IMR-90 (cell line): ENCODE measurements around the gene SRPRB. TPM values are rescaled to one million over a fixed set of nuclear protein-coding genes. Genes with fewer than 3 reads are reported as not detected.

ENCODE experiments used
- ATAC-seq: fragments of 200-7000 bp; cut with Tn5 transposase; 2 replicates; pipeline ENCODE4 v1.9.1; 2020; ENCODE audit warnings: low read depth, mild to moderate bottlenecking, moderate library complexity
- BruUV-seq: library from RNA; stranded (reverse); fragments of 400-500 nt; replicated peaks from 2 replicates; lab custom pipeline; 2021; lab: Mats Ljungman, UMichigan
- CTCF ChIA-PET: fragments of 300-600 bp; formaldehyde crosslinking; extraction: SDS; loops from one replicate; lab custom pipeline; 2021; ENCODE audit warnings: antibody characterized with exemption; lab: Yijun Ruan, JAX
- POLR2A ChIA-PET: fragments of 300-600 bp; sonication (Branson Sonifier 250); formaldehyde crosslinking; loops from one replicate; lab custom pipeline; 2022; ENCODE audit warnings: antibody characterized with exemption; ENCODE audit not compliant: unreplicated experiment; lab: Charles Lee
- DNase-seq: peaks from one replicate; pipeline ENCODE4 v3.0.0; 2013
- H2AFZ ChIP-seq: replicated peaks from 2 replicates; pipeline ENCODE3; 2013; ENCODE audit warnings: low read length, mild to moderate bottlenecking; ENCODE audit not compliant: poor library complexity
- H2AK5ac ChIP-seq: 2 replicates; pipeline ENCODE4 v1.6.1; 2013; ENCODE audit warnings: low read depth, low read length, inconsistent platforms
- H2AK9ac ChIP-seq: replicated peaks from 2 replicates; pipeline ENCODE3; 2013; ENCODE audit warnings: mild to moderate bottlenecking, low read depth, low read length, moderate library complexity; ENCODE audit not compliant: poor library complexity
- H2BK120ac ChIP-seq: 2 replicates; pipeline ENCODE4 v1.6.1; 2013; ENCODE audit warnings: low read depth, low read length, inconsistent platforms
- H2BK15ac ChIP-seq: 3 replicates; pipeline ENCODE4 v1.6.1; 2013; ENCODE audit warnings: low read depth, low read length, inconsistent platforms
- H2BK20ac ChIP-seq: 2 replicates; pipeline ENCODE4 v1.6.1; 2013; ENCODE audit warnings: low read depth, mild to moderate bottlenecking, inconsistent platforms, low read length, moderate library complexity
- H2BK5ac ChIP-seq: 2 replicates; pipeline ENCODE4 v1.6.1; 2013; ENCODE audit warnings: mild to moderate bottlenecking, low read depth, low read length, inconsistent platforms; ENCODE audit not compliant: poor library complexity, severe bottlenecking
- H3K14ac ChIP-seq: replicated peaks from 2 replicates; pipeline ENCODE4 v1.6.1; 2013; ENCODE audit warnings: low read depth, low read length, inconsistent platforms
- H3K18ac ChIP-seq: 2 replicates; pipeline ENCODE4 v1.6.1; 2013; ENCODE audit warnings: low read depth, low read length, control low read depth
- H3K23ac ChIP-seq: 2 replicates; pipeline ENCODE4 v1.6.1; 2013; ENCODE audit warnings: low read depth, low read length, inconsistent platforms
- H3K27ac ChIP-seq: 2 replicates; pipeline ENCODE4 v1.5.1; 2013; ENCODE audit warnings: mild to moderate bottlenecking, control low read depth, low read length; ENCODE audit not compliant: insufficient read depth
- H3K27me3 ChIP-seq: 2 replicates; pipeline ENCODE4 v1.6.1; 2013; ENCODE audit warnings: low read length; ENCODE audit not compliant: control insufficient read depth, insufficient read depth
- H3K36me3 ChIP-seq: 2 replicates; pipeline ENCODE4 v1.6.1; 2013; ENCODE audit warnings: low read length, mixed read lengths; ENCODE audit not compliant: control insufficient read depth, insufficient read depth
- H3K4ac ChIP-seq: 2 replicates; pipeline ENCODE4 v1.6.1; 2013; ENCODE audit warnings: low read depth, low read length, inconsistent platforms
- H3K4me1 ChIP-seq: 2 replicates; pipeline ENCODE4 v1.6.1; 2013; ENCODE audit warnings: low read length, mixed read lengths; ENCODE audit not compliant: control insufficient read depth, insufficient read depth
- H3K4me2 ChIP-seq: 2 replicates; pipeline ENCODE4 v1.6.1; 2013; ENCODE audit warnings: low read depth, mild to moderate bottlenecking, control low read depth, low read length, moderate library complexity
- H3K4me3 ChIP-seq: 2 replicates; pipeline ENCODE4 v1.5.1; 2013; ENCODE audit warnings: low read depth, mild to moderate bottlenecking, control low read depth, low read length, moderate library complexity; ENCODE audit not compliant: insufficient read depth
- H3K56ac ChIP-seq: 2 replicates; pipeline ENCODE4 v1.6.1; 2013; ENCODE audit warnings: low read length, inconsistent platforms; ENCODE audit not compliant: insufficient read depth; ENCODE audit errors: extremely low read depth
- H3K79me1 ChIP-seq, 2 experiments: 2 replicates each; pipeline ENCODE4 v1.6.1; 2013; ENCODE audit warnings: low read length in 2 of 2, inconsistent platforms in 1 of 2, low read depth in 1 of 2
- H3K9ac ChIP-seq: 2 replicates; pipeline ENCODE4 v1.6.1; 2013; ENCODE audit warnings: low read depth, low read length, control low read depth
- H3K9me1 ChIP-seq: 2 replicates; pipeline ENCODE4 v1.6.1; 2013; ENCODE audit warnings: low read length, inconsistent platforms; ENCODE audit not compliant: insufficient read depth
- H3K9me3 ChIP-seq: 2 replicates; pipeline ENCODE4 v1.6.1; 2013; ENCODE audit warnings: low read length; ENCODE audit not compliant: control insufficient read depth, insufficient read depth
- H4K20me1 ChIP-seq: 2 replicates; pipeline ENCODE4 v1.6.1; 2013; ENCODE audit warnings: low read length, inconsistent platforms; ENCODE audit not compliant: insufficient read depth
- H4K5ac ChIP-seq: 2 replicates; pipeline ENCODE4 v1.6.1; 2013; ENCODE audit warnings: mild to moderate bottlenecking, low read depth, low read length, control low read depth
- H4K8ac ChIP-seq, 2 experiments: 2 replicates each; pipeline ENCODE4 v1.6.1; 2013; ENCODE audit warnings: low read depth in 2 of 2, low read length in 2 of 2, control low read depth in 1 of 2, inconsistent platforms in 1 of 2
- H4K91ac ChIP-seq: 2 replicates; pipeline ENCODE4 v1.6.1; 2013; ENCODE audit warnings: low read depth, low read length, inconsistent platforms; ENCODE audit not compliant: insufficient read depth
- FOS ChIP-seq: fragments of 150-350 bp; IDR thresholded peaks from 2 replicates; pipeline ENCODE4 v1.6.1; 2016; ENCODE audit warnings: low read depth, low read length
- MAFK ChIP-seq: IDR thresholded peaks from 2 replicates; pipeline ENCODE4 v1.6.1; 2012; ENCODE audit warnings: low read depth, low read length, improper control_type of control experiment
- MAZ ChIP-seq: IDR thresholded peaks from 2 replicates; pipeline ENCODE4 v1.6.1; 2012; ENCODE audit warnings: low read depth, mild to moderate bottlenecking, low read length, improper control_type of control experiment, moderate library complexity, borderline replicate concordance
- POLR2A ChIP-seq: IDR thresholded peaks from 2 replicates; pipeline ENCODE4 v1.6.1; 2012; ENCODE audit warnings: mild to moderate bottlenecking, low read depth, low read length
- RAD21 ChIP-seq: IDR thresholded peaks from 2 replicates; pipeline ENCODE4 v1.6.1; 2012; ENCODE audit warnings: low read length, improper control_type of control experiment
- RCOR1 ChIP-seq: IDR thresholded peaks from 2 replicates; pipeline ENCODE4 v1.6.1; 2012; ENCODE audit warnings: mild to moderate bottlenecking, low read length, improper control_type of control experiment; ENCODE audit not compliant: insufficient replicate concordance
- RFX5 ChIP-seq: IDR thresholded peaks from 2 replicates; pipeline ENCODE4 v1.8.0; 2012; ENCODE audit warnings: low read depth, mild to moderate bottlenecking, low read length, moderate library complexity
- SMC3 ChIP-seq: fragments of 150-350 bp; IDR thresholded peaks from 2 replicates; pipeline ENCODE4 v1.6.1; 2016; ENCODE audit warnings: low read depth, mild to moderate bottlenecking, antibody characterized with exemption, low read length, moderate library complexity
- USF2 ChIP-seq: fragments of 150-350 bp; IDR thresholded peaks from 2 replicates; pipeline ENCODE4 v1.6.1; 2017; ENCODE audit warnings: mild to moderate bottlenecking, antibody characterized with exemption, low read length, low read depth
- WGBS, 2 experiments: methylation state at CpG; one replicate each; pipeline versions ENCODE4 v1.1.5 to v1.1.7; 2013; ENCODE audit warnings: missing lambda C conversion rate in 2 of 2; ENCODE audit not compliant: insufficient read length in 1 of 2; ENCODE audit errors: extremely low coverage in 2 of 2; 5-methylcytosine and 5-hydroxymethylcytosine counted together
- dilution Hi-C: fragments of 300-500 bp; cut with HindIII; formaldehyde crosslinking; loops from one replicate; pipeline ENCODE4 v1.14.3; 2018; ENCODE audit warnings: low sequenced_read_pairs; ENCODE audit not compliant: unreplicated experiment
- in situ Hi-C: fragments of 300-500 bp; cut with MboI; formaldehyde crosslinking; loops from 3 replicates; pipeline ENCODE4 v1.14.3; 2019; ENCODE audit warnings: low sequenced_read_pairs, inconsistent platforms, mixed read lengths
- intact Hi-C: fragments of 100-400 bp; cut with micrococcal nuclease; formaldehyde crosslinking; loops from 2 replicates; pipeline ENCODE4 v1.10.0; 2022
- polyA plus RNA-seq, 3 experiments: library from polyadenylated mRNA; depleted of rRNA; stranded (reverse); fragments of >200 nt; gene quantifications; 2 replicates each; pipeline ENCODE4 v1.2.3, GENCODE V29; 2012; ENCODE audit warnings: low replicate concordance in 1 of 3
- total RNA-seq: library from RNA; depleted of rRNA; stranded (reverse); fragments of >200 nt; gene quantifications from 2 replicates; pipeline ENCODE4 v1.2.3, GENCODE V29; 2012

The SRPRB gene
- total and polyA plus RNA-seq, 2 of the 4 experiments (the other 2 are of a cell fraction), result 28.8 to 131 TPM

- no peaks in the 10 kb centered on the region for H3K36me3 ChIP-seq
- H3K9ac ChIP-seq, result no peak overlapping the region
- in situ Hi-C loops (no loop called here), intact Hi-C loops (no loop called here), dilution Hi-C loops (no loop called here)
- H3K18ac ChIP-seq, result no peak overlapping the region
- no peak overlapping the region for H4K8ac ChIP-seq
- ChIA-PET CTCF (no interaction called here), POLR2A (no interaction called here)
- H3K56ac ChIP-seq, result no peak overlapping the region
- H3K23ac ChIP-seq, result no peak overlapping the region
- no CpG with 5 or more reads among the region's 3 CpGs for WGBS, 2 experiments
- no peak overlapping the region for H3K4me2 ChIP-seq
- no peak overlapping the region for H4K5ac ChIP-seq
- H3K4ac ChIP-seq, result no peak overlapping the region
- no peak overlapping the region for H2AK5ac ChIP-seq
- no peaks in the 10 kb centered on the region for H3K79me1 ChIP-seq
- no peak for TF ChIP-seq SMC3
- no peak for TF ChIP-seq RCOR1
- no peak for TF ChIP-seq MAFK
- TF ChIP-seq POLR2A, result no peak
- no peak for TF ChIP-seq RAD21
- no peak for TF ChIP-seq FOS
- TF ChIP-seq USF2, result no peak
- TF ChIP-seq MAZ, result no peak
- TF ChIP-seq RFX5, result no peak
- H3K9me1 ChIP-seq, result no peaks in the 10 kb centered on the region
- no peak overlapping the region for H4K91ac ChIP-seq
- H3K27me3 ChIP-seq, result peaks cover 6% of the 10 kb centered on the region
- H2BK15ac ChIP-seq, result no peak overlapping the region
- ATAC-seq (no peak), DNase-seq (no peak)
- H2AFZ ChIP-seq, result no peak overlapping the region
- H3K9me3 ChIP-seq, result no peaks in the 10 kb centered on the region
- no peak overlapping the region for H2BK120ac ChIP-seq
- no peak overlapping the region for H3K14ac ChIP-seq
- H2AK9ac ChIP-seq, result no peak overlapping the region
- H2BK20ac ChIP-seq, result no peak overlapping the region
- no peaks in the 10 kb centered on the region for H4K20me1 ChIP-seq
- no peak overlapping the region for H2BK5ac ChIP-seq
- H3K4me3 ChIP-seq, result no peak overlapping the region
- no TSS peak for BruUV-seq
- H3K27ac ChIP-seq, result no peak overlapping the region
- H3K4me1 ChIP-seq, result no peaks in the 10 kb centered on the region
These were observed 36.1 kb upstream of the SRPRB start for GRCh38 chr3:133769536-133769935.
